ENCODE measurements around the gene FILIP1L.

Gene FILIP1L

GRCh38 chr3:100114413-100115030 is at the start of gene FILIP1L:
Gene FILIP1L (minus strand): TSS chr3:100114501.
- DNase-seq (ENCODE audit: low read depth in 2 of 2): no peak

DNA sequence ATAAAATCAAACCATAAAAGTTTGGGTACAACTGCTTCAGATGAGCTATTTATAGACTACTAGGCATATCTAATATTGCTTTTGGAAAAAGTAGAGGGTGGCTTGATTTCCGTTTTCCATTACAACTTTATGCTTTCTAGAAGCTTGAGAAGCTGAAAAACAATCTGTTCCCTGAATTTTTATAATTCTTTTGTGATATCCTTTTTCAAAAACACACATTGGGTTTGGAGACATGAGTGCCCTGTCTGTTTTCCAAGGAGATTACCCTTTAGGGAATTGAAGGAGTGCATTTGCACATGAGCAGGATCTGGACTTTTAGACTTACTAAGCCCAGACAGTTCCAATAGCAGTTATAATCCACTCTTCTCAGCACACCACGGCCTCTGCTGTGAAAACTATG is 49.5 kb upstream of the FILIP1L start:
- no peak for DNase-seq (ENCODE audit: low read depth in 2 of 2)

DNA sequence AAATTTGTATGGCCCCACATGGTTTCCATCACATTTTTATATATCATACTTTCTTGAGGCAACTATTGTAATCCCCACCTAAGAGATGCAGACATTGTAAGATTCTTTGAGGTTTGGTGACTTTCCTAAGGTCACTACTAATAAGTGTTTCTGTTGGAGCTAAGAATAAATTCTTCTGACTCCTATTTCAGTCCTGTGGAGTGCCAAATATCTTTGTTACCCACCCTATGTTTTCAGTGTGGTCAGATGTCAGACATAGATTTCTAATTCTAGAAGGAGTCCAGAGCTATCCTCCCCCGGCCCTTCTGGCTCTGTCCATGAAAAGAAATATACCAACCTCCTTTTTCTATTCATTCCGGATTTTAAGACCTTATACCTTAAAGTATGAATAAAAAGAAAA is 46.2 kb upstream of the FILIP1L start:
- DNase-seq (ENCODE audit: low read depth in 2 of 2): no peak

- no peak for DNase-seq (ENCODE audit: low read depth in 2 of 2)
Observed at GRCh38 chr3:100159331-100160153, 45.2 kb upstream of the FILIP1L start.

DNA sequence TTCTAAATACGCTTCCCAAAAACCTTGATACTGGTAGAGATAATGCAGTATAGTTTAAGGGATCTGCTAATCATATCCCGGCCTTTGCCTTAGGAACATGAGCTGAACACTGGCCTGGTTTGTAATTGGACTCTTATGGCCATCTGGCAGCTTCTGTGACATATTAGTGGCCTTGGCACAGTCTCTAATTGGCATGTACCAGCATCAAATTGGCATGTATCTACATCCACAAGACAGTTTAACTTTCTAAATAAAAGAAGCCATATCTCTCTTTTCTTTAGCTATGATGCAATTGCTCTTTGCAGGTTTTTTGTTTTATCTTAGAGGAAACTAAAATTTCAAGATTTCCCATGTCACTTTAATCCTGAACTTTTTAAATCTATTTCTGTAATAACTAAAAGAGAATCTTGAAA is 44.6 kb upstream of the FILIP1L start:
- no peak for DNase-seq (ENCODE audit: low read depth in 2 of 2)

- DNase-seq (ENCODE audit: low read depth in 2 of 2): no peak
Observed at GRCh38 chr3:100157685-100158084, 43.4 kb upstream of the FILIP1L start.

GRCh38 chr3:100155590-100155989 is 41.3 kb upstream of the FILIP1L start:
- no peak for DNase-seq (ENCODE audit: low read depth in 2 of 2)

DNA sequence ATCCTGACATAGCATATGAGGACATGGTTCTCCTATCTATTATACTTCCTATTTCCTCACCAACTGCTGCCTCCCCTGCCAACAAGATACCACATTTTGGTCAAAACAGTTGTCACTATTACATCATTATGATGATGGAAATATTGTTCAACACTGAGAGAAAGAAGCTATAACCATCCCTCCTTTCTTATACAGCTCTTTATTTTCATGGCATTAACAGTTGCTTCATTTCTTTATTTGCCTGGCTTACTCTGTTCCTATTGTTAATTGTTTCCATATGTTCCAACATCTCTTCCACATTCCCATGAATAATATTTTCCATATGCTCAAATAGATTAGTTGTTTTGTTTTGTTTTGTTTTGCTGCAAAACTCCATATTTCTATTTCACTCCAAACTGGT is 40.8 kb upstream of the FILIP1L start:
- DNase-seq (ENCODE audit: low read depth in 2 of 2): no peak

GRCh38 chr3:100154171-100154570 is 39.9 kb upstream of the FILIP1L start:
- no peak for DNase-seq (ENCODE audit: low read depth in 2 of 2)

DNA sequence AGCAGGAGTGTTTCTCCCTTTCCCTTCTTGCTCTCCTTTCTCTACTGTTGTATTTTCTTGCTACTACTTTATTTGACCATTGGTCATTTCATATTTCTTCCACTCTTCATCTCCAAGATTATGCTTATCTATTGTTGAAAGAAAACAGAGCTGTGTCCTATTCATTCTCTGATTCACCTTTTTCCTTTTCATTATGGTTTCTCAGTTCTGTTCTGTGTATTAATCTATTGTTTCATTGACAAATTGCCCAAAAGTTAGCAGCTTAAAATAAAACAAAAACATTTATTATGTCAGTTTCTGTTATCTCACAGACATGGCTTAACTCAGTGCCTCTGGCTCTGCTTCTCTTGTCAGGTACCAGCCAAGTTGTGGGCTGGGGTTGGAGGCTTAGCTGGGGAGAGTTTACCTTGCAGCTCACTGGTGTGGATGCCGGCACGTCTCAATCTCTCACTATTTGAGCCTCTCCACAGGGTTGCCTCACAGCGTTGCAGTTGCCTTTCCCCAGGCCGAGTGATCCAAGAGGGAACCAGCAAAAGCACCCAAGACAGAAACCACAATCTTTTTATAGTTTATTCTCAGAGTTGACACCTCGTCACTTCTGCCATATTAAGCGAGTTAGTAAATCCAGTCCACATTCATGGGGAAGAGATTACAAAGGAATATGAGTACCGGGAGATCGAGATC is 36.9 kb upstream of the FILIP1L start:
- DNase-seq (ENCODE audit: low read depth in 2 of 2): no peak

DNA sequence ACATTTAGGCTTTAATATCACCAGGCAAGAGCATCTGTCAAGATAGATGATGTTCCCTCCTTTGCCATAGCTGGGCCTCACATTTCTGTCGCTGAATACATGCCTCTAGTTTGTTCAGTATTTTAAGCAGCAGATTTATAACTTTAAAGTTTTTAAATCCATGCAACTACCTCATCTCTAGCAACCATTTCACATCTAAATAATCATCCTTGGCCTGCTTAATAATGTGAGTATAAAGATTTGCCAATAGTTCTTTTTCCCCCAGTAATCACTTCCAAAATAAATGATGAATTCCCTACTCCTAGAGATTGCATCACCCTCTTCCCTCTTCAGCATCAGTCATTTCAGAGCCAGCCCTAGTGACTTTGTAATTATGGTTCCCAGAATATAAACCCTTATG is 36.2 kb upstream of the FILIP1L start:
- DNase-seq (ENCODE audit: low read depth in 2 of 2): no peak

DNA sequence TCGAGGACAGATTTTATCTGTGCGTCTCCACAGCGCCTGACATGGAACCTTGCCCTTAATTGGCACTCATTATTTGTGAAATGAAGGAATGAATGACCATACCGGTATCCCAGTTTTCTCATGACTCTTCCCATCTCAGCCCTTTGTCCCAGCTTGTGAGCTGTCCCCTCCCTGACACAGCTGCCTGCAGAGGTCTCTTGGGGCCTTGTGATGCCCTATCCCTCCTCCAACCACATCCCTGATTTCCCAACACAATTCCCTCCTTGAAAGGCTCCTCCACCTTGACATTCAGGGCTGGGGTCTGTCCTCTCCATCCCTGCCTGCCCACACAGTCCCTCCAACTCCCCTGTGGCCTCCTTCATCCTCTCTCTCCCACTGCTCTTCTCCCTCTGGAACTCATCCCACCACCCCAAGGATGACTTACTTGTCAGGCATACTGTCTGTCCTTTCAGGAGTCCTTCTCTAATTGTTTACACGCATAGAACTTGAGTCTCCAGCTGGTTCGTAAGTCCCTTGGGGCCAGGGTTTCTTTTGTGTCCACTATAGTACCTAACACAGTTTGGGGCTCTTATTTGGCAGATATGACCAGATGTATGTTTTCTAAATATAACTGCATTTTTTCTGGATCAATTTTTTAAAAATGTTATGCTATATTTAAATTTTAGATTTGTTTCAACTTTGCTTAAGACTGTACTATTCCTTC is 35.6 kb upstream of the FILIP1L start:
- no peak for DNase-seq (ENCODE audit: low read depth in 2 of 2)

GRCh38 chr3:100149130-100149529 is 34.8 kb upstream of the FILIP1L start:
- DNase-seq (ENCODE audit: low read depth in 2 of 2): no peak

- no peak for DNase-seq (ENCODE audit: low read depth in 2 of 2)
Observed at GRCh38 chr3:100144255-100144866, 30.1 kb upstream of the FILIP1L start.

GRCh38 chr3:100141586-100141985 is 27.3 kb upstream of the FILIP1L start:
- no peak for DNase-seq (ENCODE audit: low read depth in 2 of 2)

DNA sequence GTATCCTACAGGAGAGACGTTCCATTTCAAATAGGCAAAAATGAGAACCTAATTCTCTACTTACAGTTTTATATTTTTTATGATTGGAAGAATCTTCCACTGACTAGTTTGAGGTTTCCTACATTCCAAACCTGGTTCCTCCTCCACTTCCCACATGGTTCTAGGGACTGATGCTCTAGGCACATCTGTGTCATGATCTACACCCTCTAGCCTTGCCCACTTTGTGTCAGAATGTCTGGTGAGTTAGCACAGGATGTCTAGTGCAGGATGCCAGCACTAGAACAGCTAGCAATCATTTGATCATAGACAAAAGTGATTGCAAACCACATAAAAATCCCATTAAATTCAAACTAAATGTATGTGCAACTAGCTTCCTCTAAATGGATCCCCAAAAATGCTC is 26.7 kb upstream of the FILIP1L start:
- no peak for DNase-seq (ENCODE audit: low read depth in 2 of 2)

DNA sequence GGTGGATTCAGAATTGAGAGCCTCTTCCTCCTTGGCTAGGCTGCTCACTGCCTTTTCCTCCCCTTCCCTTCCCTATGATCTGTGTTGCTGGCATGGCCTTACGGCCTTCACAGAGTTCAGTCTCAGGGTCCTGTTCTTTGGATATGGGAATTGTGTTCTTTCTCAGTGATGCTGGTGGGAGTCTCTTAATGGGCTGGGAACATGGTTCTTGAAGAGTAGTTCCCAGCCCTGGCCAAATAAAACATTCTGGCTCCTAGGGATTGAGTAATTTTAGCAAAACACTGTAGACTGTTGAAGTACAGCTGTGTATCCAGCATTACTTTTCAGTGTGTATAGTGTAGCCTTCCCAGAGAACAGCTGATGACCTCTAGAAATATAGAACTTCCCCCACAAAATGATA is 22.6 kb upstream of the FILIP1L start:
- DNase-seq (ENCODE audit: low read depth in 2 of 2): no peak

GRCh38 chr3:100131241-100131640 is 16.9 kb upstream of the FILIP1L start:
- no peak for DNase-seq (ENCODE audit: low read depth in 2 of 2)

DNA sequence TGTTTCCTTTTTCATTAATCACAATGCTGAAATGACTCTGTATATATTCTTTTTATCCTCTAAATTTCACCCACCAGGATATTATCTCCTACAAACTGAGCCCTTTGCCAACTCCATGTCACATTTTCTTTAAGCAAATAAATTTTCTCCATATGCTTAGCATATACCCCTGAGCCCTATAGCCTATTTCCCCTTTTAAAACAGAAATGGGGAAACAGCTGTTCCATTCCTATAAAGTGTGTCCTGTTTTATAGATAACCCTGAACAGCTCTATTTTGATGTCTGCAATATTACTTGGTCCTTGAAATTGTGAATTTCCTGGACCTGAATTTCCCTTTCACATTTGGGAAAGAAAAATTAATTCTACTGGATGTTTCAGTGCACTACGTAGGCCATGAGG is 15.6 kb upstream of the FILIP1L start:
- DNase-seq (ENCODE audit: low read depth in 2 of 2): no peak

- no peak for DNase-seq (ENCODE audit: low read depth in 2 of 2)
Observed at GRCh38 chr3:100128565-100128964, 14.3 kb upstream of the FILIP1L start.

- no peak for DNase-seq (ENCODE audit: low read depth in 2 of 2)
Observed at GRCh38 chr3:100127792-100128191, 13.5 kb upstream of the FILIP1L start.

Data from stimulated activated CD4-positive, alpha-beta T cell treated with anti-CD3 and anti-CD28 coated beads, Interleukin-15, amount 100 ng/mL, for 48 hours (primary cell).